ENCODE data around the gene L3MBTL4.
"Not testable (repeated sequence)": the region's sequence is repeated elsewhere in the genome, so short reads cannot be mapped to it uniquely, and the experiment has no call there.

Gene L3MBTL4

GRCh38 chr18:6199777-6200176 is 214.9 kb downstream of the L3MBTL4 start:
- DNase-seq (ENCODE audit: low read depth, low spot score) = no peak

GRCh38 chr18:6198585-6198984 is 216.1 kb downstream of the L3MBTL4 start:
- DNase-seq (ENCODE audit: low read depth, low spot score) = no peak

- DNase-seq (ENCODE audit: low read depth, low spot score) = no peak
Measured at GRCh38 chr18:6194640-6195039, 220.1 kb downstream of the L3MBTL4 start.

GRCh38 chr18:6185782-6186181 is 228.9 kb downstream of the L3MBTL4 start:
- not testable (repeated sequence) for DNase-seq (ENCODE audit: low read depth, low spot score)

- DNase-seq (ENCODE audit: low read depth, low spot score) = no peak
Measured at GRCh38 chr18:6174983-6175745, 239.5 kb downstream of the L3MBTL4 start.

GRCh38 chr18:6170604-6171003 is 244.1 kb downstream of the L3MBTL4 start:
- no peak for DNase-seq (ENCODE audit: low read depth, low spot score)

GRCh38 chr18:6161549-6161948 is 253.2 kb downstream of the L3MBTL4 start:
- DNase-seq (ENCODE audit: low read depth, low spot score) = no peak

GRCh38 chr18:6159426-6159825 is 255.3 kb downstream of the L3MBTL4 start:
- DNase-seq (ENCODE audit: low read depth, low spot score) = no peak

GRCh38 chr18:6158958-6159357 is 255.8 kb downstream of the L3MBTL4 start:
- no peak for DNase-seq (ENCODE audit: low read depth, low spot score)

GRCh38 chr18:6156446-6156845 is 258.3 kb downstream of the L3MBTL4 start:
- no peak for DNase-seq (ENCODE audit: low read depth, low spot score)

- no peak for DNase-seq (ENCODE audit: low read depth, low spot score)
Measured at GRCh38 chr18:6155707-6156106, 259.0 kb downstream of the L3MBTL4 start.

GRCh38 chr18:6150430-6150829 is 264.3 kb downstream of the L3MBTL4 start:
- no peak for DNase-seq (ENCODE audit: low read depth, low spot score)

GRCh38 chr18:6146307-6146661 is 268.4 kb downstream of the L3MBTL4 start:
- no peak for DNase-seq (ENCODE audit: low read depth, low spot score)

GRCh38 chr18:6145645-6146306 is 268.9 kb downstream of the L3MBTL4 start:
- no peak for DNase-seq (ENCODE audit: low read depth, low spot score)

- no peak for DNase-seq (ENCODE audit: low read depth, low spot score)
Measured at GRCh38 chr18:6139007-6139406, 275.7 kb downstream of the L3MBTL4 start.

GRCh38 chr18:6135901-6136300 is 278.8 kb downstream of the L3MBTL4 start:
- not testable (repeated sequence) for DNase-seq (ENCODE audit: low read depth, low spot score)

GRCh38 chr18:6135029-6135428 is 279.7 kb downstream of the L3MBTL4 start:
- DNase-seq (ENCODE audit: low read depth, low spot score) = not testable (repeated sequence)

- no peak for DNase-seq (ENCODE audit: low read depth, low spot score)
Measured at GRCh38 chr18:6132751-6133368, 281.9 kb downstream of the L3MBTL4 start.

- no peak for DNase-seq (ENCODE audit: low read depth, low spot score)
Measured at GRCh38 chr18:6120820-6121279, 293.9 kb downstream of the L3MBTL4 start.

GRCh38 chr18:6119761-6120160 is 294.9 kb downstream of the L3MBTL4 start:
- DNase-seq (ENCODE audit: low read depth, low spot score) = no peak

GRCh38 chr18:6118080-6118479 is 296.6 kb downstream of the L3MBTL4 start:
- no peak for DNase-seq (ENCODE audit: low read depth, low spot score)

GRCh38 chr18:6115710-6116109 is 299.0 kb downstream of the L3MBTL4 start:
- DNase-seq (ENCODE audit: low read depth, low spot score) = no peak

- DNase-seq (ENCODE audit: low read depth, low spot score) = no peak
Measured at GRCh38 chr18:6113650-6114049, 301.1 kb downstream of the L3MBTL4 start.
